ENCODE results near the gene SGK1.

Gene SGK1

GRCh38 chr6:134132494-134133141 lies 185.3 kb downstream of the SGK1 start:
- DNase-seq (ENCODE audit: low read depth): no peak
- TF ChIP-seq CTCF (IDR thresholded peaks at IDR 0.05; ENCODE audit: insufficient read depth, low read depth, low read length, missing control alignments): no peak
- no peak overlapping the region for H3K4me3 ChIP-seq (ENCODE audit: low read depth, low read length)

- no peak for DNase-seq (ENCODE audit: low read depth)
- no peak for TF ChIP-seq CTCF (IDR thresholded peaks at IDR 0.05; ENCODE audit: insufficient read depth, low read depth, low read length, missing control alignments)
- H3K4me3 ChIP-seq (ENCODE audit: low read depth, low read length): no peak overlapping the region
These were observed 186.3 kb downstream of the SGK1 start for GRCh38 chr6:134131530-134132139.

GRCh38 chr6:134128146-134128545 lies 189.8 kb downstream of the SGK1 start:
- H3K4me3 ChIP-seq (ENCODE audit: low read depth, low read length): no peak overlapping the region
- TF ChIP-seq CTCF (IDR thresholded peaks at IDR 0.05; ENCODE audit: insufficient read depth, low read depth, low read length, missing control alignments): no peak
- no peak for DNase-seq (ENCODE audit: low read depth)

- H3K4me3 ChIP-seq (ENCODE audit: low read depth, low read length): no peak overlapping the region
- DNase-seq (ENCODE audit: low read depth): peak; percentile 60
- TF ChIP-seq CTCF (IDR thresholded peaks at IDR 0.05; ENCODE audit: insufficient read depth, low read depth, low read length, missing control alignments): peak; percentile 55
These were observed 194.2 kb downstream of the SGK1 start for GRCh38 chr6:134123666-134124208.

- no peak for TF ChIP-seq CTCF (IDR thresholded peaks at IDR 0.05; ENCODE audit: insufficient read depth, low read depth, low read length, missing control alignments)
- H3K4me3 ChIP-seq (ENCODE audit: low read depth, low read length): no peak overlapping the region
- no peak for DNase-seq (ENCODE audit: low read depth)
These were observed 195.1 kb downstream of the SGK1 start for GRCh38 chr6:134122775-134123174.

GRCh38 chr6:134119486-134119885 lies 198.4 kb downstream of the SGK1 start:
- DNase-seq (ENCODE audit: low read depth): no peak
- H3K4me3 ChIP-seq (ENCODE audit: low read depth, low read length): no peak overlapping the region
- no peak for TF ChIP-seq CTCF (IDR thresholded peaks at IDR 0.05; ENCODE audit: insufficient read depth, low read depth, low read length, missing control alignments)

Measured in GM12865 (cell line).